Fibroblast of skin of left biceps (primary cell): Measurements from ENCODE around the gene ABHD3.
A peak's percentile ranks its signal among the peaks of the same experiment; 100 is the strongest.
"Not testable (repeated sequence)": the region's sequence is repeated elsewhere in the genome, so short reads cannot be mapped to it uniquely, and the experiment has no call there.

ENCODE experiments used
- DNase-seq, 2 experiments: peaks; one replicate each; pipeline ENCODE4 v3.0.0-alpha.2; 2013; ENCODE audit warnings: low read depth in 2 of 2

Gene ABHD3

DNA sequence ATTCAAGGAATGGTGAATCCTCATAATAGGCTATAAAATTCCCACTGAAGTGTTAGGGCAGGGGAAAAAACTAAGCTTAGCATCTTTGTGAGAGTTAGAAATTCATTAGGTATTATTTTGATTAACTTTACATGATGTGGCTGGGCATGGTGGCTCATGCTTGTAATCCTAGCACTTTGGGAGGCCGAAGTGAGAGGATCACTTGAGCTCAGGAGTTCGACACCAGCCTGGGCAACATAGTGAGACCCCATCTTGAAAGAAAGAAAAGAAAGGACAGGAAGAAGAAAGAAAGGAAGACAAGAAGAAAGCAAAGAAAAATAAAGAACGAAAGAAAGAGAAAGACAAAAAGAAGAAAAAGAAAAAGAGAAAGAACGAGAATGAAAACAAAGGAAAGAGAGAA, 52.5 kb downstream of the ABHD3 start:
- no peak for DNase-seq

DNA sequence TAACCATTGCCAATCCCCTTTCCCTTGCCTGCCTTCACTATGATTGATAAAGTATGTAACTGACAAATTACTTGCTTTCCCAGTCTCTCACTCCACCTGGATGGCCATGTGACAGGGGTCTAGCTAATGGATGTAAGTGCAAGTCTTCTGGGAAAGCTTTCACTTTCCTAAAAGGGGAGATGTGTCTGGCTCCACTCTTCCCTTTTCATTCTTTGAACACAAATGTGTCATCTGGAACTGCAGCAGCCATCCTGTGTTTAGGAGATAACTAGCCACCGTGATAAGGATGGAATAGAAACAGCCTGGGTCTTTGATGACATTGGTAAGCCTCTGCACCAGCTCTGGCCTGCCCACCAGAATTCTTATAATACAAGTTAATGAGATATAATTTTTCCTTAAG, 54.3 kb downstream of the ABHD3 start:
- DNase-seq = no peak

DNA sequence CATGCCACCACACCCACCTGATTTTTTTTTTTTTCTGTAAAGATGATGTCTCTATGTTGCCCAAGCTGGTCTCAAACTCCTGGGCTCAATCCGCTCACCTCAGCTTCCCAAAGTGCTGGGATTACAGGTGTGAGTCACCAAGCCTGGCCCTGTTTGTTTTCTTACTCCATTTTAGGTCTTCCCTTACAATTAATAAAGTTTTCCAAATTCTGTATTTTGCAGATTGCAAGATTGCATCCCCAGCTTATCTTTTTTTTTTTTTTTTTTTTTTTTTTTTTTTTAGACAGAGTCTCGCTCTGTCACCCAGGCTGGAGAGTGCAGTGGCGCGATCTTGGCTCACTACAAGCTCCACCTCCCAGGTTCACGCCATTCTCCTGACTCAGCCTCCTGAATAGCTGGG, 64.2 kb downstream of the ABHD3 start:
- not testable (repeated sequence) for DNase-seq

DNA sequence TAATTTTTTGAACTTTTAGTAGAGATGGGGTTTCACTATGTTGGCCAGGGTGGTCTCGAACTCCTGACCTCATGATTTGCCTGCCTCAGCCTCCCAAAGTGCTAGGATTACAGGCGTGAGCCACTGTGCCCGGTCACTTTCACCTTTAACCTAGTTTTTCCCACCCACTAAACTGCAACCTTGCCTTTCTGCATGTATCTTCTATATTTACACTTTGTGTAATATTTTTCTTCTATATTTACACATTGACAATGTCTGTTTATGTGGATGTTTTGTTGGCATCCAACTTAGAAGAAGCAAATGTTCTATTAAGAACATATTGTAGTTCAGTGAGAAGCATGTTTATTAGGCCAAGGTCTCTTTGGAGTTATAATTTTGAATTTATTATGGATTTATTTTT, 65.8 kb downstream of the ABHD3 start:
- no peak for DNase-seq

DNA sequence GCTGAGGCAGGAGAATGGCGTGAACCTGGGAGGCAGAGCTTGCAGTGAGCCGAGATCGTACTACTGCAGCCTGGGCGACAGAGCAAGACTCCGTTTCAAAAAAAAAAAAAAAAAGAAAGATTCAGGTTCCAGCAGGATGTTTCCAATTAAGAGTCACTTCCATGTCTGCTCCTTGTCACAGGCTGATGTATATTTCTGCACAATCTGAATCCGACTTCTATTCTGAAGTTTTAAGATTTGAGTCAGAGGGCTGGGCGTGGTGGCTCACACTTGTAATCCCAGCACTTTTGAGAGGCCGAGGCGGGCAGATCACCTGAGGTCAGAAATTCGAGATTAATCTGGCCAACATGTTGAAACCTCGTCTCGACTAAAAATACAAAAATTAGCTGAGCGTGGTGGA, 67.8 kb downstream of the ABHD3 start:
- no peak for DNase-seq

DNA sequence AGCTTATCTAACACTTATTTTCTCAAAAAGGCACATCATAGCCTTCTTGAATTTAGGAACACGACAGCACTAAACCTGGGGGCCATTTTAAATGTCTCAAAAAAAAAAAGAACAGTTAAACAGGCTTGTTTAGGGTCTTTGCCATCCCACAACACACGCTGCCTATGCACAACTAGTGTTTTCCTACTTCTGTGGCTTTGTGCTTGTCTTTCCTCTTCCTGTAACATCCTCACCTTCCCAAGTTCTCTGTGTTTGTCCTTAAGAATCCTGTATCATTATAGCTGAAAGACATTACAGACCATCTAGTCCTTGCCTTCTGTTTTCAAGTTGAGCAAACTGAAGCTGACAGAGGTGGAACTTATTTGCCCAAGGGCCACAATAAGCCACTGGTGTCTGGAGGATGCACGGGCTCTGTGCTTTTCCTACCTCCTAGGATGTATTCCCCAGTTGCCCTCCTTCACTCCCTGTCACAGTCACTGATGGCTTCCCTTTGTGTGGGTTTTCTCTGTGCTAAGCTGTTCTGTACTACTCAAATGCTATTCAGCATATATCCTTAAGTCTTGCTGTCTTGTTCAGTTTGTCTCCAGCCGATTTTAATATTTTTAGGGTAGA, 69.9 kb downstream of the ABHD3 start:
- DNase-seq = no peak

DNA sequence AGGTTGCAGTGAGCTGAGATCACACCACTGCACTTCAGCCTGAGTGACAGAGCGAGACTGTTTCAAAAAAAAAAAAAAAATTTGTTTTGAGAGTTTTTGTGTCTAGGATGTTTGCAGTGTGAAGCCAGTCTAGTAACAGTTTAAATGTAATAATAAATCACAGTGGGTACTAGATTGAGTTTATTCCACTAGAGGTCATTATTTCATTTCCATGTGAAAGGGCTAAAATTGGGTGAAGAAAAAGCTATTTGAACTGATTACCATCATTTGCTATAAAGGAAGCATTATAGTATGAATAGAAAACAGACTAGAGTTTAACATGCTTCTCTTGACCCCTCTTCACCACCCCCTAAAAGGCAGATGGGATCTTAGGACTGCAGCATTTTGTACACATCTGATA, 72.2 kb downstream of the ABHD3 start:
- no peak for DNase-seq

DNA sequence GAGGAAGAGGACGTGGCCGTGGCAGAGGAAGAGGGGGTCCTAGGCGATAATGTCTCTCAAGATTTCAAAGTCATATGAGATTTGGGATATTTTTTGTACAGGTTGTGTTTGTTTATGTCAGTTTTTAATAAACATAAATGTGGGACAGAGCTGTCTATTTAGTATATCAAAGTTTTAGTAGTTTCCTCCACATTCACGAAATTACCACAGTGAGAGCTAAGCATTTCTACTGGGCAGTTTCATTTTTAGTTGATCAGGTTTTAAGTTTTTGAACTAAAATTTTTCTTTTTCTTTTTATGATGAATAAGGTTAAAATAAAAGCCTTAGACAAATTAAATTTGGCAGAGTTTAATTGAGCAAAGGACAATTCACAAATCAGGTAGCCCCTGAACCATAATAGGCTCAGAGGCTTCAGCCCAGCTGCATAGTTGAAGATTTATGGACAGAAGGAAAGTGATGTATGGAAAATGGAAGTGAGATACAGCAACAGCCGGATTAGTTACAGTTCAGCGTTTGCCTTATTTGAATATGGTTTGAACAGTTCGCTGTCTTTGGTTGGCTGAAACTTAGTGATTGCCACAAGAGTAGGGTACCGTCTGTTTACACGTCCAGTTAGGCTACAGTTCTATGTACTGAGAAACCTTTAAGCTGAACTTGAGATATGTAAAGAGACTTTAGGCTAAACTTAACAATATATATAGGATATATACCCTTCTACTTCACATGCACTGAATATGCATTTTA, 75.3 kb downstream of the ABHD3 start:
- no peak for DNase-seq

DNA sequence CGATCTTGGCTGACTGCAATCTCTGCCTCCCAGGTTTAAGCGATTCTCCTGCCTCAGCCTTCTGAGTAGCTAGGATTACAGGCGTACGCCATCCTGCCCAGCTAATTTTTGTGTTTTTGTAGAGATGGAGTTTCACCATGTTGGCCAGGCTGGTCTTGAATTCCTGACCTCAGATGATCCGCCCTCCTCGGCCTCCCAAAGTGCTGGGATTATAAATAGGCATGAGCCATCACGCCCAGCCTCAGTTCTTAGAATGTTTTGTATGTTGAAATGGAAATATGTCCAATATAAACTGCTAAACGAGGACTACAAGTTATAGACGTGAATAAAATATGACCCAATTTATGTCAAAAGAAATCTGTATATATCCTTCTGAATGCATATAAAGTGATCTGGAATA, 82.9 kb downstream of the ABHD3 start:
- not testable (repeated sequence) for DNase-seq

DNA sequence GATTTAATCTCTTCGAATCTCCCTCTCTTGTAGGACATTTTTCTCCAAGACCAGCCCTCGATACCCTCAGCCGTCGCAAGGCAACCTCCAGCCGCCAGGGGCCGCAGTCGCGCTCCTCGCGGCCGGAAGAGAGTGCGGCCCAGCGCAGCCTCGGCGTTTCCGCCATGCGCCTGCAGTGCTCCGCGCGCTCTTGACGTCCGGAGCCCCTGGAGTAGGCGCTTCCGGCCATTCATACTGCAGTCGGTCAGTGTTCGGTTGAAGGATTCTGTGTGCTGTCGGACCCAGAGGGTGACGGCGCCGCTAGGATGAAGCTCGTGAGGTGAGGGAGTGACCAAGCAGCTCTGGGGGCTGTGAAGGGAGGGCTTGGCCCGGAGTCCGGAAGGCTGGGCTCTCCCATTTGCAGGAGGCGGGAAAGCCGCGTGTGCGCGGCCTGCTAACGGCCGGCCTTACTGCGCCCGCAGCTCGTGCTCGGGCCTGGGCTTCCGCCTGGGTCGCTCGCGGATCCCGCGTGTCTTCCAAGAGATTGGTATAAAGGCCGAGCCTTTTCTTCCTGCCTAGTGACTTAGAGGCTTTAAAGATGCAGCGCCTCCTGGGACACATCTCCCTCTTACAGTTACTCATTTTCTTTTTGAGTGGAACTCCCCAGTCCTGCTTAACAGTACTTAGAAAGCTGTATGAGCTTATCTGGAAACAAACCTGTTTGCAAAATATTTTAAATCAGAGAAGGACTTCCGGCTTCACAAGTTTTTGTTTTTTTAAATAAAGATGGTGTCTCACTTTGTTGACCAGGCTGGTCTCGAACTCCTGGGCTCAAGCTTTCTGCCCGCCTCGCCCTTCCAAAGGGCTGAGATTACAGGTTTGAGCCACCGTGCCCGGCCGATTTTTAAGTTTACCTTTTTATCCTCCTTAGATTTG, 92.2 kb downstream of the ABHD3 start, which contains the start of gene SNRPD1:
SNRPD1 (plus strand) TSS at position 190 of the 915 bp plus-strand sequence; CDS start at position 306, 116 bp downstream.
- peak; percentile 70 to 71 for DNase-seq

DNA sequence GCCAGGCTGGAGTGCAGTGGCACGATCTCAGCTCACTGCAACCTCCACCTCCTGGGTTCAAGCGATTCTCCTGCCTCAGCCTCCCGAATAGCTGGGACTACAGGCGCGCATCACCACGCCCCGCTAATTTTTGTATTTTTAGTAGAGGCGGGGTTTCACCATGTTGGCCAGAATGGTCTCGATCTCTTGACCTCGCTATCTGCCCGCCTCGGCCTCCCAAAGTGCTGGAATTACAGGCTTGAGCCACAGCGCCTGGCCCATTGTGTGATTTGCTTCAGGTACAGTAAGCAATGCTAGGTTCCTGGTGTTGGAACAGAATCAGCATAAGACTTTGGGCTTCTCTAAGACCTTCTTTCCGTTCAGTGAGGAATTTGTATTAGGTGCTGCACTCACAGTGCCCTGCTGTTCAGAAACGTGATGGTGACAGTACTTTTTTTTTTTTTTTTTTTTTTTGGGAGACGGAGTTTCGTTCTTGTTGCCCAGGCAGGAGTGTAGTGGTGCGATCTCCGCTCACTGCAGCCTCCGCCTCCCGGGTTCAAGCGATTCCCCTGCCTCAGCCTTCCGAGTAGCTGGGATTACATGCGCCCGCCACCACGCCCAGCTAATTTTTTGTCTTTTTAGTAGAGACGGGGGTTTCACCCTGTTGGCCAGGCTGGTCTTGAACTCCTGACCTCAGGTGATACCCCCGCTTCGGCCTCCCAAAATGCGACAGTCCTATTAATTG, 93.0 kb downstream of the ABHD3 start:
- not testable (repeated sequence) for DNase-seq

DNA sequence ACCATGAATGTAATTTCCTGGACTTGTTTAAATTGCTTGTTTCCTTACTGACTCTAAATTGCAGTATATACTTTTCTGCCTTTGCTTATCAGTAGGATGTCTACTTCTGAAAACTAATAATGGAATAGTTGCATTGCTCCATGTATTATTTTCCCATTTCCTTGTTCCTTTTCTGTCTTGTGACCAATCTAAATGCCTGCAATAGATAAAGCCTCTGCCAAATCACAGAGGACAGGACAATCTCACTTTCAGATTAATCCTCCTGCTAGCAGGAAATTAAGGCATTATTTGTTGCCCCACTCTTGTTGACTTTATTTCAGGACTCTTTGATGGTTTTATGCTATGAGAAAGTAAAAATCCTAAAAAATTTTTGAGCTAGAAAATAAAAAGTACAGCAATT, 99.4 kb downstream of the ABHD3 start:
- DNase-seq = no peak

DNA sequence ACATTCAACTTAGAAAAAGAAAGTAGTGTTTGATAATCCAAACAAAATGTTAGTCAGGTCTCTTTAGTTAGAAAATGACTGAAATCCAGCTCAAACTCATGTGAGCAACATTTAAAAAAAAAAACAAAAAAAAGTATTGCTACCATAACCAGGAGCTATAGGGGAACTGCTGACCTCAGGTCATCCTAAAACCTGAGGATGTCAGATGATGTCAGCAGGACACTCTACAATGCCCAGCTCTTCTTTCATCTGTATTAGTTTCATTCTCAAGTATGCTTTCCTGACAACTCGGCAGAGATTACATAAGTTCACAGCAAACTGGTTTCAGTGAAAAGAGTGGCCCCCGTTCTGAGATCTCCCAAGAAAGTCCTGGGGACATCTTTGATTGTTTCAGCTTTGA, 99.9 kb downstream of the ABHD3 start:
- DNase-seq = no peak

DNA sequence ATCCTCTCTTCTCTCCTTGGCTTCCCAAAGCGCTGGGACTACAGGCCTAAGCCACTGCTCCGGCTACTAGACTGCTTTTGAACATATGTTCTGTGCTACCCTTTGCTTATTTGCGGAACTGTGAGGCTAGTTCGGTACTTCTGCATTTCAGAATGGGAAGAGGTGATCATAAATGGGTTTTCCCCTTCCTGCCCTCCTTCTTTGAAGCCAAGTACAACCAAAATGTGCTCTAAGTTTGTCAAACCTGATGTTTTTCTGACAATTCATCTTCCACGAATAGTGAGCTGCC, 102.3 kb downstream of the ABHD3 start:
- no peak for DNase-seq
